HepG2 (cell line): ENCODE data around the gene AIFM1. TPM values are rescaled to one million over a fixed set of nuclear protein-coding genes. Genes with fewer than 3 reads are reported as not detected.

ENCODE experiments used
- HMG20B ChIP-seq: conservative IDR thresholded peaks from 2 replicates; pipeline ENCODE4 v1.6.1; 2016; ENCODE audit warnings: missing genetic modification reagents, missing compliant biosample characterization
- MAFK ChIP-seq, 2 experiments: IDR thresholded peaks in 1 of 2; conservative IDR thresholded peaks in 1 of 2; 2 replicates each; pipeline ENCODE4 v1.6.1; 2011; ENCODE audit warnings: improper control_type of control experiment in 2 of 2, low read length in 2 of 2
- PHF20 ChIP-seq: sonication (generic); formaldehyde crosslinking; IDR thresholded peaks from 2 replicates; pipeline ENCODE4 v1.5.0; 2020; ENCODE audit warnings: mild to moderate bottlenecking, missing genetic modification reagents
- RBM39 ChIP-seq: fragments of 200-400 bp; formaldehyde crosslinking; IDR thresholded peaks from one replicate; pipeline ENCODE4 v1.6.1; 2018; ENCODE audit warnings: antibody characterized with exemption, mild to moderate bottlenecking, low read depth, low read length; ENCODE audit not compliant: poor library complexity, severe bottlenecking
- TMF1 ChIP-seq: sonication (generic); formaldehyde crosslinking; IDR thresholded peaks from 2 replicates; pipeline ENCODE4 v1.8.1; 2022; ENCODE audit warnings: low read depth, missing genetic modification reagents
- ZBTB1 ChIP-seq: sonication (generic); formaldehyde crosslinking; IDR thresholded peaks from 2 replicates; pipeline ENCODE4 v1.4.0; 2020; ENCODE audit warnings: missing genetic modification reagents, borderline replicate concordance
- ZFP37 ChIP-seq: sonication (generic); formaldehyde crosslinking; IDR thresholded peaks from 2 replicates; pipeline ENCODE4 v1.4.0; 2020; ENCODE audit warnings: missing genetic modification reagents, borderline replicate concordance
- ZFYVE20 ChIP-seq: sonication (generic); formaldehyde crosslinking; IDR thresholded peaks from 2 replicates; pipeline ENCODE4 v1.8.0; 2023; ENCODE audit warnings: low read depth, mild to moderate bottlenecking, moderate library complexity, missing genetic modification reagents, borderline replicate concordance
- ZNF12 ChIP-seq: sonication (generic); formaldehyde crosslinking; IDR thresholded peaks from 2 replicates; pipeline ENCODE4 v1.5.0; 2020; ENCODE audit warnings: missing genetic modification reagents
- ZNF296 ChIP-seq: sonication (generic); formaldehyde crosslinking; conservative IDR thresholded peaks from 2 replicates; pipeline ENCODE4 v1.5.0; 2020; ENCODE audit warnings: mild to moderate bottlenecking, missing genetic modification reagents
- ZNF3 ChIP-seq: IDR thresholded peaks from 2 replicates; pipeline ENCODE4 v1.7.0; 2017; ENCODE audit warnings: inconsistent platforms
- ZNF343 ChIP-seq: sonication (generic); formaldehyde crosslinking; IDR thresholded peaks from 2 replicates; pipeline ENCODE4 v1.4.0; 2020; ENCODE audit warnings: mild to moderate bottlenecking, missing genetic modification reagents
- ZNF484 ChIP-seq: sonication (generic); formaldehyde crosslinking; IDR thresholded peaks from 2 replicates; pipeline ENCODE4 v1.5.1; 2020; ENCODE audit warnings: mild to moderate bottlenecking, low read depth, missing genetic modification reagents, borderline replicate concordance
- ZNF543 ChIP-seq: sonication (generic); formaldehyde crosslinking; IDR thresholded peaks from 2 replicates; pipeline ENCODE4 v1.4.0; 2020; ENCODE audit warnings: mild to moderate bottlenecking, missing genetic modification reagents
- ZNF703 ChIP-seq: sonication (generic); formaldehyde crosslinking; IDR thresholded peaks from 2 replicates; pipeline ENCODE4 v1.5.1; 2020; ENCODE audit warnings: missing genetic modification reagents, mild to moderate bottlenecking, moderate library complexity, borderline replicate concordance
- ZNF788 ChIP-seq: sonication (generic); formaldehyde crosslinking; IDR thresholded peaks from 2 replicates; pipeline ENCODE4 v1.5.0; 2020; ENCODE audit warnings: mild to moderate bottlenecking, missing genetic modification reagents, borderline replicate concordance
- ZSCAN9 ChIP-seq: IDR thresholded peaks from 2 replicates; pipeline ENCODE4 v1.6.1; 2016; ENCODE audit warnings: borderline replicate concordance
- polyA plus RNA-seq, 8 experiments: library from polyadenylated mRNA; depleted of rRNA in 3 of 8; stranded (reverse) in 7 of 8; unstranded in 1 of 8; fragments of >200 nt; fragmentation: Illumina TruSeq in 4 of 8; extraction: Trizol in 4 of 8; gene quantifications; 2 replicates each; pipeline versions ENCODE4 v1.2.1 to v1.2.3, GENCODE V29; 2011 to 2016; ENCODE audit warnings: low read depth in 4 of 8, missing spikeins in 1 of 8, mixed read lengths in 1 of 8; ENCODE audit not compliant: insufficient read depth in 1 of 8
- total RNA-seq, 5 experiments: library from RNA; depleted of rRNA; stranded (reverse); fragments of >200 nt; fragmentation: Illumina TruSeq; extraction: Trizol; gene quantifications; 2 replicates each; pipeline ENCODE4 v1.2.3, GENCODE V29; 2016; ENCODE audit warnings: low read depth in 1 of 5
- TF ChIP-seq, protein P1 (sequence below): sonication (generic); formaldehyde crosslinking; IDR thresholded peaks from 2 replicates; pipeline ENCODE4 v1.4.0; 2020; ENCODE audit warnings: missing genetic modification reagents
- TF ChIP-seq, protein P2 (sequence below): sonication (generic); formaldehyde crosslinking; IDR thresholded peaks from 2 replicates; pipeline ENCODE4 v1.9.0; 2021; ENCODE audit warnings: missing genetic modification reagents, mild to moderate bottlenecking, borderline replicate concordance
- TF ChIP-seq, protein P3 (sequence below): sonication (generic); formaldehyde crosslinking; IDR thresholded peaks from 2 replicates; pipeline ENCODE4 v1.8.1; 2023; ENCODE audit warnings: missing genetic modification reagents, mild to moderate bottlenecking, borderline replicate concordance
- TF ChIP-seq, protein P4 (sequence below): sonication (generic); formaldehyde crosslinking; IDR thresholded peaks from 2 replicates; pipeline ENCODE4 v1.5.1; 2020; ENCODE audit warnings: missing genetic modification reagents, mild to moderate bottlenecking, borderline replicate concordance

AIFM1 gene
- total and polyA plus RNA-seq, 2 of the 13 experiments (the other 11 are each of a cell fraction or from before 2014, with no cell fraction given): 42.8 to 46.9 TPM

DNA sequence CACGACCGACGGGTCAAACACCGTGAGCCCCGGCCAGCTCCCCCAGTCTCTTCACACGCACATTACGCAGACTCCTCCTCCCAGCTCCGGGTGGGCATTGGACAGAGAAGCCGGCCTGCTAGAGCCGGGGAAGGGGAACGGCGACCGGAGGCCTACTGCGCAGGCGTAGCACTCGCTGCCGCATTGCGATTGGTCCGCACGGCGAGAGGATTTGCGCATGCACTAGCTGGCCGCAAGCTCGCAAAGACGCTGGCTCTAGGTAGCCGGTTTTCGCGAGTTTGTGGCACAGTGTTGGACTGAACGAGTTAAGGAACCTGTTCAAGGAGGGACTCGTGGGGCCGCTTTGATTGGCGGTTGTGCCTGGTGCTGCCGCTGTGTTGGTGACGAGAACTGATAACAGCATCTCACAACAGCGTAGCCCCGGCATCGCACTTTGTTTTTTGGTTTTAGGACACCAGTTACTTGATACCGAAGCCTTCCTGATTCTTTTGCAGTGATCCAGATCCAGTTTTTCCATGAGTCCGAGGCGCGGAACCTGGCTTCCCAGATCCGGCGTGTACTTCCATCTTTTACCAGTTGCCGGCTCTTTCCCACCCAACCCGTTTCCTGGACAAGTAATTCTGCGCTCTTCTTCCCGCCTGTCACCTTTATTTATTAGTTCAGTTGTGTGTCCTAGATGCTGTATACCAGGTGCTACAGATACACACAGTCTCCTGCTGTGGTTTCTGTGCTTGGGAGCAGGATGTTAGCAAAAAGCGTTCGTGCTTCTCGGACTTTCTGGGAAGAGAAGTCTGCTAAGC is at the start of gene AIFM1 (continued):
- TF ChIP-seq, protein P1, sequence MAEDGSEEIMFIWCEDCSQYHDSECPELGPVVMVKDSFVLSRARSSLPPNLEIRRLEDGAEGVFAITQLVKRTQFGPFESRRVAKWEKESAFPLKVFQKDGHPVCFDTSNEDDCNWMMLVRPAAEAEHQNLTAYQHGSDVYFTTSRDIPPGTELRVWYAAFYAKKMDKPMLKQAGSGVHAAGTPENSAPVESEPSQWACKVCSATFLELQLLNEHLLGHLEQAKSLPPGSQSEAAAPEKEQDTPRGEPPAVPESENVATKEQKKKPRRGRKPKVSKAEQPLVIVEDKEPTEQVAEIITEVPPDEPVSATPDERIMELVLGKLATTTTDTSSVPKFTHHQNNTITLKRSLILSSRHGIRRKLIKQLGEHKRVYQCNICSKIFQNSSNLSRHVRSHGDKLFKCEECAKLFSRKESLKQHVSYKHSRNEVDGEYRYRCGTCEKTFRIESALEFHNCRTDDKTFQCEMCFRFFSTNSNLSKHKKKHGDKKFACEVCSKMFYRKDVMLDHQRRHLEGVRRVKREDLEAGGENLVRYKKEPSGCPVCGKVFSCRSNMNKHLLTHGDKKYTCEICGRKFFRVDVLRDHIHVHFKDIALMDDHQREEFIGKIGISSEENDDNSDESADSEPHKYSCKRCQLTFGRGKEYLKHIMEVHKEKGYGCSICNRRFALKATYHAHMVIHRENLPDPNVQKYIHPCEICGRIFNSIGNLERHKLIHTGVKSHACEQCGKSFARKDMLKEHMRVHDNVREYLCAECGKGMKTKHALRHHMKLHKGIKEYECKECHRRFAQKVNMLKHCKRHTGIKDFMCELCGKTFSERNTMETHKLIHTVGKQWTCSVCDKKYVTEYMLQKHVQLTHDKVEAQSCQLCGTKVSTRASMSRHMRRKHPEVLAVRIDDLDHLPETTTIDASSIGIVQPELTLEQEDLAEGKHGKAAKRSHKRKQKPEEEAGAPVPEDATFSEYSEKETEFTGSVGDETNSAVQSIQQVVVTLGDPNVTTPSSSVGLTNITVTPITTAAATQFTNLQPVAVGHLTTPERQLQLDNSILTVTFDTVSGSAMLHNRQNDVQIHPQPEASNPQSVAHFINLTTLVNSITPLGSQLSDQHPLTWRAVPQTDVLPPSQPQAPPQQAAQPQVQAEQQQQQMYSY (CRISPR knock-in tag): peak; percentile 99
- TF ChIP-seq ZNF703 (no peak), PHF20 (CRISPR knock-in tag) (peak; percentile 34; the same call in 1 of the 2 replicates), MAFK (conservative IDR thresholded peaks at IDR 0.05 in 1 of 2, IDR thresholded peaks at IDR 0.05 in 1 of 2; ENCODE audit: low read length in 2 of 2) (no peak), ZNF788 (no peak; the same call in 1 of the 2 replicates), RBM39 (no peak), ZNF484 (CRISPR knock-in tag) (no peak), ZSCAN9 (CRISPR knock-in tag) (no peak), ZNF296 (no peak), ZNF543 (CRISPR knock-in tag) (no peak), ZNF12 (CRISPR knock-in tag) (no peak), ZBTB1 (no peak), ZFYVE20 (CRISPR knock-in tag) (no peak), ZFP37 (CRISPR knock-in tag) (no peak), ZNF343 (CRISPR knock-in tag) (no peak), ZNF3 (CRISPR knock-in tag) (no peak), TMF1 (CRISPR knock-in tag) (no peak), HMG20B (no peak)
- TF ChIP-seq, protein P2, sequence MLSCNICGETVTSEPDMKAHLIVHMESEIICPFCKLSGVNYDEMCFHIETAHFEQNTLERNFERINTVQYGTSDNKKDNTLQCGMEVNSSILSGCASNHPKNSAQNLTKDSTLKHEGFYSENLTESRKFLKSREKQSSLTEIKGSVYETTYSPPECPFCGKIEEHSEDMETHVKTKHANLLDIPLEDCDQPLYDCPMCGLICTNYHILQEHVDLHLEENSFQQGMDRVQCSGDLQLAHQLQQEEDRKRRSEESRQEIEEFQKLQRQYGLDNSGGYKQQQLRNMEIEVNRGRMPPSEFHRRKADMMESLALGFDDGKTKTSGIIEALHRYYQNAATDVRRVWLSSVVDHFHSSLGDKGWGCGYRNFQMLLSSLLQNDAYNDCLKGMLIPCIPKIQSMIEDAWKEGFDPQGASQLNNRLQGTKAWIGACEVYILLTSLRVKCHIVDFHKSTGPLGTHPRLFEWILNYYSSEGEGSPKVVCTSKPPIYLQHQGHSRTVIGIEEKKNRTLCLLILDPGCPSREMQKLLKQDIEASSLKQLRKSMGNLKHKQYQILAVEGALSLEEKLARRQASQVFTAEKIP (CRISPR knock-in tag): no peak
- TF ChIP-seq, protein P3, sequence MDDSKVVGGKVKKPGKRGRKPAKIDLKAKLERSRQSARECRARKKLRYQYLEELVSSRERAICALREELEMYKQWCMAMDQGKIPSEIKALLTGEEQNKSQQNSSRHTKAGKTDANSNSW: no peak
- TF ChIP-seq, protein P4, sequence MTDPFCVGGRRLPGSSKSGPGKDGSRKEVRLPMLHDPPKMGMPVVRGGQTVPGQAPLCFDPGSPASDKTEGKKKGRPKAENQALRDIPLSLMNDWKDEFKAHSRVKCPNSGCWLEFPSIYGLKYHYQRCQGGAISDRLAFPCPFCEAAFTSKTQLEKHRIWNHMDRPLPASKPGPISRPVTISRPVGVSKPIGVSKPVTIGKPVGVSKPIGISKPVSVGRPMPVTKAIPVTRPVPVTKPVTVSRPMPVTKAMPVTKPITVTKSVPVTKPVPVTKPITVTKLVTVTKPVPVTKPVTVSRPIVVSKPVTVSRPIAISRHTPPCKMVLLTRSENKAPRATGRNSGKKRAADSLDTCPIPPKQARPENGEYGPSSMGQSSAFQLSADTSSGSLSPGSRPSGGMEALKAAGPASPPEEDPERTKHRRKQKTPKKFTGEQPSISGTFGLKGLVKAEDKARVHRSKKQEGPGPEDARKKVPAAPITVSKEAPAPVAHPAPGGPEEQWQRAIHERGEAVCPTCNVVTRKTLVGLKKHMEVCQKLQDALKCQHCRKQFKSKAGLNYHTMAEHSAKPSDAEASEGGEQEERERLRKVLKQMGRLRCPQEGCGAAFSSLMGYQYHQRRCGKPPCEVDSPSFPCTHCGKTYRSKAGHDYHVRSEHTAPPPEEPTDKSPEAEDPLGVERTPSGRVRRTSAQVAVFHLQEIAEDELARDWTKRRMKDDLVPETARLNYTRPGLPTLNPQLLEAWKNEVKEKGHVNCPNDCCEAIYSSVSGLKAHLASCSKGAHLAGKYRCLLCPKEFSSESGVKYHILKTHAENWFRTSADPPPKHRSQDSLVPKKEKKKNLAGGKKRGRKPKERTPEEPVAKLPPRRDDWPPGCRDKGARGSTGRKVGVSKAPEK (CRISPR knock-in tag): no peak
